MM.1S (cell line): ENCODE results near the gene SLC4A1AP.
"Not testable (repeated sequence)": the region's sequence is repeated elsewhere in the genome, so short reads cannot be mapped to it uniquely, and the experiment has no call there.

ENCODE experiments used
- DNase-seq: peaks from one replicate; pipeline ENCODE4 v3.0.0-alpha.2; 2015
- H2AFZ ChIP-seq: fragments of 300-600 bp; sonication (generic); 2 replicates; pipeline ENCODE4 v1.6.0; 2016; ENCODE audit warnings: antibody characterized with exemption, low read length
- H3F3A ChIP-seq: fragments of 300-600 bp; sonication (generic); 2 replicates; pipeline ENCODE4 v1.6.1; 2016; ENCODE audit warnings: mild to moderate bottlenecking, antibody characterized with exemption, low read length, moderate library complexity, mixed read lengths; ENCODE audit not compliant: insufficient read depth
- H3K27ac ChIP-seq: fragments of 300-600 bp; sonication (generic); 2 replicates; pipeline ENCODE4 v1.5.1; 2016; ENCODE audit warnings: mild to moderate bottlenecking, low read length
- H3K27me3 ChIP-seq: fragments of 300-600 bp; sonication (generic); replicated peaks from 2 replicates; pipeline ENCODE4 v1.6.0; 2016; ENCODE audit warnings: low read length; ENCODE audit not compliant: insufficient read depth
- H3K36me3 ChIP-seq: fragments of 300-600 bp; sonication (generic); replicated peaks from 2 replicates; pipeline ENCODE4 v1.6.1; 2016; ENCODE audit warnings: mild to moderate bottlenecking, low read length, mixed read lengths; ENCODE audit not compliant: insufficient read depth
- H3K4me1 ChIP-seq: fragments of 300-600 bp; sonication (generic); 2 replicates; pipeline ENCODE4 v1.6.1; 2016; ENCODE audit warnings: low read length, mixed read lengths
- H3K4me2 ChIP-seq: fragments of 300-600 bp; sonication (generic); 2 replicates; pipeline ENCODE4 v1.6.0; 2016; ENCODE audit warnings: low read depth, low read length
- H3K4me3 ChIP-seq: fragments of 300-600 bp; sonication (generic); 2 replicates; pipeline ENCODE4 v1.5.1; 2016; ENCODE audit warnings: low read length, mixed read lengths
- H3K79me2 ChIP-seq: fragments of 300-600 bp; sonication (generic); 2 replicates; pipeline ENCODE4 v1.6.1; 2016; ENCODE audit warnings: mixed run types, low read length, mixed read lengths
- H3K9ac ChIP-seq: fragments of 300-600 bp; sonication (generic); 2 replicates; pipeline ENCODE4 v1.6.1; 2016; ENCODE audit warnings: low read length, mixed read lengths
- H3K9me2 ChIP-seq: fragments of 300-600 bp; sonication (generic); replicated peaks from 2 replicates; pipeline ENCODE4 v1.6.1; 2016; ENCODE audit warnings: mild to moderate bottlenecking, low read length, mixed read lengths; ENCODE audit not compliant: insufficient read depth
- H3K9me3 ChIP-seq: fragments of 300-600 bp; sonication (generic); replicated peaks from 2 replicates; pipeline ENCODE4 v1.6.1; 2016; ENCODE audit warnings: mild to moderate bottlenecking, low read length, mixed read lengths; ENCODE audit not compliant: insufficient read depth
- H4K20me1 ChIP-seq: fragments of 300-600 bp; sonication (generic); 2 replicates; pipeline ENCODE4 v1.6.1; 2016; ENCODE audit warnings: mild to moderate bottlenecking, low read length, moderate library complexity, mixed read lengths; ENCODE audit not compliant: insufficient read depth
- EZH2 ChIP-seq: fragments of 300-600 bp; sonication (generic); optimal IDR thresholded peaks from 2 replicates; pipeline ENCODE3; 2017; ENCODE audit warnings: low read depth, mild to moderate bottlenecking, antibody characterized with exemption, low read length, mixed read lengths
- EZH2phosphoT487 ChIP-seq: fragments of 300-600 bp; sonication (generic); IDR thresholded peaks from 2 replicates; pipeline ENCODE4 v1.6.1; 2018; ENCODE audit warnings: antibody characterized with exemption, low read length
- TF ChIP-seq, protein P1 (sequence below): fragments of 300-600 bp; sonication (generic); IDR thresholded peaks from 2 replicates; pipeline ENCODE4 v1.5.1; 2016; ENCODE audit warnings: antibody characterized with exemption, low read length, mixed read lengths

Gene SLC4A1AP

GRCh38 chr2:27672723-27673486 is 9.2 kb downstream of the SLC4A1AP start:
- Histone ChIP-seq H3K9me3 (no peaks in the 10 kb centered on the region), H3K27ac (no peak overlapping the region), H3K36me3 (peaks cover 4% of the 10 kb centered on the region; the same call in 1 of the 2 replicates), H3K27me3 (no peaks in the 10 kb centered on the region), H3K4me1 (no peaks in the 10 kb centered on the region), H3F3A (no peaks in the 10 kb centered on the region), H2AFZ (no peak overlapping the region), H4K20me1 (no peaks in the 10 kb centered on the region), H3K4me3 (no peak overlapping the region), H3K79me2 (no peaks in the 10 kb centered on the region), H3K4me2 (no peak overlapping the region), H3K9ac (no peak overlapping the region), H3K9me2 (no peaks in the 10 kb centered on the region)
- no peak for DNase-seq
- TF ChIP-seq, protein P1, sequence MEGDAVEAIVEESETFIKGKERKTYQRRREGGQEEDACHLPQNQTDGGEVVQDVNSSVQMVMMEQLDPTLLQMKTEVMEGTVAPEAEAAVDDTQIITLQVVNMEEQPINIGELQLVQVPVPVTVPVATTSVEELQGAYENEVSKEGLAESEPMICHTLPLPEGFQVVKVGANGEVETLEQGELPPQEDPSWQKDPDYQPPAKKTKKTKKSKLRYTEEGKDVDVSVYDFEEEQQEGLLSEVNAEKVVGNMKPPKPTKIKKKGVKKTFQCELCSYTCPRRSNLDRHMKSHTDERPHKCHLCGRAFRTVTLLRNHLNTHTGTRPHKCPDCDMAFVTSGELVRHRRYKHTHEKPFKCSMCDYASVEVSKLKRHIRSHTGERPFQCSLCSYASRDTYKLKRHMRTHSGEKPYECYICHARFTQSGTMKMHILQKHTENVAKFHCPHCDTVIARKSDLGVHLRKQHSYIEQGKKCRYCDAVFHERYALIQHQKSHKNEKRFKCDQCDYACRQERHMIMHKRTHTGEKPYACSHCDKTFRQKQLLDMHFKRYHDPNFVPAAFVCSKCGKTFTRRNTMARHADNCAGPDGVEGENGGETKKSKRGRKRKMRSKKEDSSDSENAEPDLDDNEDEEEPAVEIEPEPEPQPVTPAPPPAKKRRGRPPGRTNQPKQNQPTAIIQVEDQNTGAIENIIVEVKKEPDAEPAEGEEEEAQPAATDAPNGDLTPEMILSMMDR, result no peak
- TF ChIP-seq EZH2phosphoT487 (no peak), EZH2 (no peak)

- peaks cover 6% of the 10 kb centered on the region; the same call in 1 of the 2 replicates for H3K36me3 ChIP-seq
These were observed 16.9 kb downstream of the SLC4A1AP start for GRCh38 chr2:27680571-27680970.

GRCh38 chr2:27681841-27682240 is 18.2 kb downstream of the SLC4A1AP start:
- Histone ChIP-seq H3K9ac (no peak overlapping the region), H3K79me2 (no peaks in the 10 kb centered on the region), H3K36me3 (peaks cover 6% of the 10 kb centered on the region; the same call in 1 of the 2 replicates), H3K27me3 (no peaks in the 10 kb centered on the region), H3K9me3 (no peaks in the 10 kb centered on the region), H3K27ac (no peak overlapping the region), H4K20me1 (no peaks in the 10 kb centered on the region), H3K4me3 (no peak overlapping the region), H3K4me2 (no peak overlapping the region), H3F3A (no peaks in the 10 kb centered on the region), H2AFZ (no peak overlapping the region), H3K4me1 (no peaks in the 10 kb centered on the region), H3K9me2 (no peaks in the 10 kb centered on the region)
- no peak for DNase-seq
- TF ChIP-seq EZH2, result no peak
- TF ChIP-seq, protein P1, result no peak

More at GRCh38 chr2:27680571-27680970, 16.9 kb downstream of the SLC4A1AP start:
- H4K20me1 ChIP-seq, result no peaks in the 10 kb centered on the region
- H3K9ac ChIP-seq, result no peak overlapping the region
- H3F3A ChIP-seq, result no peaks in the 10 kb centered on the region
- no peak overlapping the region for H2AFZ ChIP-seq
- no peaks in the 10 kb centered on the region for H3K27me3 ChIP-seq
- H3K4me2 ChIP-seq, result no peak overlapping the region
- TF ChIP-seq, protein P1, result no peak
- TF ChIP-seq EZH2phosphoT487, result no peak
- TF ChIP-seq EZH2, result no peak
- H3K9me3 ChIP-seq, result no peaks in the 10 kb centered on the region
- no peak overlapping the region for H3K4me3 ChIP-seq
- H3K9me2 ChIP-seq, result no peaks in the 10 kb centered on the region
- H3K4me1 ChIP-seq, result no peaks in the 10 kb centered on the region
- H3K79me2 ChIP-seq, result no peaks in the 10 kb centered on the region
- H3K27ac ChIP-seq, result no peak overlapping the region
- DNase-seq, result no peak

DNA sequence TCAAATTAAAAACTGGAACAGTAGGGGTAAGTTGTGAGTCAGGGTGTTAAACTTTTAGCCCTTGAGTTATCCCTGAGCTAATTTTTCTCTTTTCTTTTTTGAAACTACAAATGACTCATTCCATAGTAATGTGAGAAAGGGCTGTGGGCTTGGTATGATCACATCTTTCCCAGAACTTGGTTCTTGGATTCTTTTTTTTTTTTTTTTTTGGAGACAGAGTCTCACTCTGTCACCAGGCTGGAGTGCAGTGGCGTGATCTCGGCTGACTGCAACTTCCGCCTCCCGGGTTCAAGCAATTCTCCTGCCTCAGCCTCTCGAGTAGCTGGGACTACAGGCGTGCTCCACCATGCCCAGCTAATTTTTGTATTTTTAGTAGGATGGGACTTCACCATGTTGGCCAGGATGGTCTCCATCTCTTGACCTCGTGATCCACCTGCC is 18.7 kb downstream of the SLC4A1AP start:
- not testable (repeated sequence) for H3K4me3 ChIP-seq, H4K20me1 ChIP-seq, H3K9ac ChIP-seq, H3K4me2 ChIP-seq, H3K9me2 ChIP-seq, DNase-seq, H3K9me3 ChIP-seq, H3K4me1 ChIP-seq, H3K36me3 ChIP-seq, H2AFZ ChIP-seq, H3K27ac ChIP-seq, H3K79me2 ChIP-seq, H3F3A ChIP-seq, H3K27me3 ChIP-seq
